ENCODE results near the gene NEURL4.

Gene NEURL4

DNA sequence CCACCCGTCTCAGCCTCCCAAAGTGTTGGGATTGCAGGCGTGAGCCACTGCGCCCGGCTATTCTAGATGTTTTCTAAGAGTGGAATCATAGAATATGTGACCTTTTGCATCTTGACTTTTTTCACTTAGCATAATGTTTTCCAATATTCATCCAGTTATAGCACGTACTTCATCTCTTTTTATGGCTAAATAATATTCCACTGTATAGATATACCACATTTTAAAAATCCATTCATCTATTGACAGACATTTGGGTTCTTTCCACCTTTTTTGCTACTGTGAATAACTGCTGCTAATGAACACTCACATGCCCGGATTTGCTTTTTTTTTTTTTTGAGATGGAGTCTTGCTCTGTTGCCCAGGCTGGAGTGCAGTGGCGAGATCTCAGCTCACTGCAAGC is 25.0 kb downstream of the NEURL4 start:
- no peak for DNase-seq (ENCODE audit: low read depth)

GRCh38 chr17:7296189-7296861 is 32.8 kb downstream of the NEURL4 start:
- DNase-seq (ENCODE audit: low read depth): peak; percentile 84

DNA sequence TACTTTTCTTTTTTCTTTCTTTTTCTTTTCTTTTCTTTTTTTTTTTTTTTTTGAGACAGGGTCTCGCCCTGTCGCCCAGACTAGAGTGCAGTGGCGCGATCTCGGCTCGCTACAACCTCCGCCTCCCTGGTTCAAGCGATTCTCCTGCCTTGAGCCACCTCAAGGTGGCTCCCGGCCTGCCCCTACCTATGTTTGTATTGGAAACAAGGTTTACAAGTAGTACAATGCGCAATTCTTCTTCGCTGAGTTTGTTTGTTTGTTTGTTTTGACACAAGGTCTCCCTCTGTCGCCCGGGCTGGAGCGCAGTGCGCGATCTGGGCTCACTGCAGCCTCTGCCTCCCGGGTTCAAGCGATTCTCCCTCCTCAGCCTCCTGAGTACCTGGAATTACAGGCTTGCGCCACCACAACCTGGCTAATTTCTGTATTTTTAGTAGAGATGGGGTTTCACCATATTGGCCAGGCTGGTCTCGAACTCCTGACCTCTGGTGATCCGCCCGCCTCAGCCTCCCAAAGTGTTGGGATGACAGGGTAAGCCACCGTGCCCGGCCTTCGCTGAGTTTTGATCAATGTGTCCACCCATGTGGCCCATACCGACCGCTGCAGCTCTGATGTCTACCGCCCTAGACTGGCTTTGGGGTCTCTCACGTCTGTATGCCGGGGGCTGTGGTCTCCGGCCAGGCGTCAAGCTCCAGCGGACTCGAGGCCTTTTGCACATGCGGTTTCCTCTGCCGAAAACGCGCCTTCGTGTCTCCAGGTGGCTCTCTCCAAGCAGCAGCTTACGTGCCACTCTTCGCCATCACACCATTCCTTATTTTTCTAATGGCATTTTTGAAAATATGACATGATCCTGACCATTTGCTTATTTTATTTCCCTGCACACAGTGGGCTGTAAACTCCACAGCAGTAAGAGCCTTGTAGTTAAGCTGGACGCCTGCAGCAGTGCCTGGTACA is 33.6 kb downstream of the NEURL4 start:
- no peak for DNase-seq (ENCODE audit: low read depth)

GRCh38 chr17:7294614-7295153 is 34.5 kb downstream of the NEURL4 start, which contains the start of gene YBX2:
TSS of gene YBX2 (minus strand) at chr17:7294639. CDS start at chr17:7294500, 139 bp downstream.
- peak; percentile 50 for DNase-seq (ENCODE audit: low read depth)

DNA sequence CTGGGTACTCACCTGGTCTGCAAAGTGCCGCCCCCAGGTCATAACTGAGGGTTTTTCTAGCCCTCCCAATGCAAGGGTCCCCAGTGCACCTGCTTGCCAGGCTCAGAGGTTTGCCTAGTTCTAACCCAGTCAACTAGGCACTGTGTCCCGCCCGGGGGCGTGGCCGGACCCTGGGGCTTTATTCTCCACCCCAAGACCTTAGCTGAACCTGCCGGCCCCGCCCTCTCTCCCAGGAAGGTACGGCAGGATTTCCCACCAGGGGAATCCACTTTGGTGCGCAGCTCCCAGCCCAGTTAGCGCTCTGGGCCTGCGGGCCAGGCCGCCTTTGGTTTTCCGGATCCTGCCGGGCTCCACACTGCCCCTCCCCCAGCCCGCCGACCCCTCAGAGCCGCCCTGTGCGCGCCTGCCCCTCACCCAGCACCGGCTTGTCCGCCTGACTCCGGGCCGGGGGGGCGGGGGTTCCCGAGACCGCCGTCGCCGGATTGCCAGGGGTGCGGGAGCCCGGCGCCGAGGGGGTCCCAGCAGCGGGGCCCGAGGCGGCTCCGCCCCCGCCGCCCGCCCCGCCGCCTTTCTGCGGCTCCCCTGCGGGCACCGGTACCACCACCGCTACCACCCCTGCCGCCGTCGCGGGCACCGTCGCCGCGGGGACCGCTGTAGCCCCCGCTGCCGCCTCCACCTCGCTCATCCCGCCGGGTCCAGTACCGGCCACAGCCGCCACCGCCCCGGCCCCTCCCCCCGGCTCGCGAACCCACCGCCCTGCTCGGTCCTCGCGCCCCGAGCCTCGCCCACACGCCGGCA is 35.1 kb downstream of the NEURL4 start:
- DNase-seq (ENCODE audit: low read depth): no peak

DNA sequence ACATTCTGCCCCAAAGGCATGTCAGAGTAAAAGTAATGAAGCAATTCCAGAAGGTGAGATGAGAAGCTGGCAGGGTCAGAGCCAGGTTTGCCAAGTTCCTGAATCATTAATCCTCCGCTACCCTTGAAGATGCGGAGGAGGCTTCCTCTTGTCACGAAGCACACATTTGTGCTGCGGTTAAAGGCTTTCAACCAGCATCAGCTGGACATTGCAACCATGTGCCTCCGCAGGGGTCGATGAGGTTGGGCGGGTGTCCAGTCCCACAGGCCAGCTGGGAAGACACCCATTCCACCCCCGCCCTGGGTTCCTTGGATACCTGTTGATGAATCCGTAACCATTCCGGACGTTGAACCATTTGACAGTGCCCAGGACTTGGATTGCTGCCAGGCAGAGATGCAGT is 36.0 kb downstream of the NEURL4 start:
- DNase-seq (ENCODE audit: low read depth): no peak

DNA sequence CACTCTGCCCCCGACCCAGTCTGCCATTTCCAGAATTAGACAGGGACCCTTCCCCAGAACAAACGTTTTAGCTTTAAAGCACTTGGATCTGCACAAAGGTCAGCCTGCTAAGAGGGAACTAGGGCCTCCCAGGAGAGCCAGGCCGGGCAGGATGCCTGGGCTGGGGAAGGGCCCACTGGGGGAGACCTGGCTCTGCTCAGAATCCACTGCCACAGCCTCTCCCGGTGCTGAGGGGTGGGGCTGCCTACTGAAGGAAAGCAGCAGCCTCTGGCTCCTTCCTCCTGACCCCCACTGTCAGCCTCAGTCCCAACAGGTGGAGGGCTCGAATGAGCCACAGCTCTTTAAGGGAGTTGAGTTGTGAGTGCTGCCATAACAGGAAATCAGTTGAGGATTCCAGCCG is 36.4 kb downstream of the NEURL4 start:
- no peak for DNase-seq (ENCODE audit: low read depth)

- DNase-seq (ENCODE audit: low read depth): no peak
Observed at GRCh38 chr17:7292194-7292593, 36.9 kb downstream of the NEURL4 start.

- DNase-seq (ENCODE audit: low read depth): no peak
Observed at GRCh38 chr17:7290685-7291084, 38.5 kb downstream of the NEURL4 start.

DNA sequence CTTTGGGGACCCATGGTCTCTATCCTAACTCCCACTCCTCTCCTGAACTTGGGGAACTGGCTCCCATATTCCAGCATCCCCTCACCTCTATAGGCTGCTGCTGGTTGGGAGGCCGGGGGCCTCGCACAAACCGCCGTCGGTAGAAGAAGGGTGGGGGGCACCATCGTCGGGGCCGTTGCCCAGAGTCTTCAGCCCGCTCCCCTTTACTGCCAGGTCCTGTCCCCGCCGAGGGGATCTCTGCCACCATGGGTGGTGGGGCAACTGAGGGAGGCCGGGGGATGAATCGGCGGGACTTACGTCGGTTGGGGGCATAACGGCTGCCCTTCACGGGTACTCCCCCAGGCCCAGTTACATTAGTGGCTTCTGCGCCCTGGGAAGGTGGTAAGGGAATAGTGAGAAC is 39.0 kb downstream of the NEURL4 start:
- DNase-seq (ENCODE audit: low read depth): no peak

GRCh38 chr17:7289256-7290032 is 39.7 kb downstream of the NEURL4 start:
- DNase-seq (ENCODE audit: low read depth): no peak

DNA sequence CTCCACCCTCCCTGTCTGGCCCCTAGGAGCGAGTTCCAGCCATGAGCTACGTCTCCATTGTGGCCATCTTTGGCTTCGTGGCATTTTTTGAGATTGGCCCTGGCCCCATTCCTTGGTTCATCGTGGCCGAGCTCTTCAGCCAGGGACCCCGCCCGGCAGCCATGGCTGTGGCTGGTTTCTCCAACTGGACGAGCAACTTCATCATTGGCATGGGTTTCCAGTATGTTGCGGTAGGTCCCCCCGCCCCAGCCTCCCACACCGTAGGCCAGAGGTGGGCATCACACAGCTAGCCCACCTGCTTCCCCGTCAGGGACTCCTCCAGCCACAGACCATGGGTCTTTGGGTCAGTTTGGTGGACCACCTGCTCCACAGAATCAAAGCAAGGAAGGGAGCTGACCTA is 43.5 kb downstream of the NEURL4 start:
- no peak for DNase-seq (ENCODE audit: low read depth)

DNA sequence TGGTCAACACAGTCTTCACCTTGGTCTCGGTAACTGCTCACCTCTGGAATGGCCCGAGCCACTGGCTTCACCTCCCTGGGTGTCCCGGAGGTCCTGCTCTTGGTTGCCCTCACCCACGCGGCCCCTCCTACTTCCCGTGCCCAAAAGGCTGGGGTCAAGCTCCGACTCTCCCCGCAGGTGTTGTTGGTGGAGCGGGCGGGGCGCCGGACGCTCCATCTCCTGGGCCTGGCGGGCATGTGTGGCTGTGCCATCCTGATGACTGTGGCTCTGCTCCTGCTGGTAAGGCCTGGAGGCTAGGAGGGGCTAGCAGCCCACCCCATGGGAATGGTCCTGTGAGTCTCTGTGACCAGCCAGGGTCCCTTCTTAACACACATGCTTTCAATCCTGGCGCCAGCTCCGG is 44.2 kb downstream of the NEURL4 start:
- no peak for DNase-seq (ENCODE audit: low read depth)

- no peak for DNase-seq (ENCODE audit: low read depth)
Observed at GRCh38 chr17:7283471-7284216, 45.5 kb downstream of the NEURL4 start.

GRCh38 chr17:7282752-7283321 is 46.3 kb downstream of the NEURL4 start:
- no peak for DNase-seq (ENCODE audit: low read depth)

GRCh38 chr17:7281953-7282751 is 47.0 kb downstream of the NEURL4 start:
- no peak for DNase-seq (ENCODE audit: low read depth)

DNA sequence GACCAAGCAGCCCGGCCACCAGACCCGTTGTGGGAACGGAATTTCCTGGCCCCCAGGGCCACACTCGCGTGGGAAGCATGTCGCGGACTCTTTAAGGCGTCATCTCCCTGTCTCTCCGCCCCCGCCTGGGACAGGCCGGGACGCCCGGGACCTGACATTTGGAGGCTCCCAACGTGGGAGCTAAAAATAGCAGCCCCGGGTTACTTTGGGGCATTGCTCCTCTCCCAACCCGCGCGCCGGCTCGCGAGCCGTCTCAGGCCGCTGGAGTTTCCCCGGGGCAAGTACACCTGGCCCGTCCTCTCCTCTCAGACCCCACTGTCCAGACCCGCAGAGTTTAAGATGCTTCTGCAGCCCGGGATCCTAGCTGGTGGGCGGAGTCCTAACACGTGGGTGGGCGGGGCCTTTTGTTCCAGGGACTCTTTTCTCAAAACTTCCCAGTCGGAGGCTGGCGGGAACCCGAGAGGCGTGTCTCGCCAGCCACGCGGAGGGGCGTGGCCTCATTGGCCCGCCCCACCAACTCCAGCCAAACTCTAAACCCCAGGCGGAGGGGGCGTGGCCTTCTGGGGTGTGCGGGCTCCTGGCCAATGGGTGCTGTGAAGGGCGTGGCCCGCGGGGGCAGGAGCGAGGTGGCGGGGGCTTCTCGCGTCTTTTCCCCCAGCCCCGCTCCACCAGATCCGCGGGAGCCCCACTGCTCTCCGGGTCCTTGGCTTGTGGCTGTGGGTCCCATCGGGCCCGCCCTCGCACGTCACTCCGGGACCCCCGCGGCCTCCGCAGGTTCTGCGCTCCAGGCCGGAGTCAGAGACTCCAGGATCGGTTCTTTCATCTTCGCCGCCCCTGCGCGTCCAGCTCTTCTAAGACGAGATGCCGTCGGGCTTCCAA is 47.8 kb downstream of the NEURL4 start, which contains the start of gene SLC2A4:
TSS of gene SLC2A4 (plus strand) at position 645 of the 879 bp plus-strand sequence. CDS start at position 862, 217 bp downstream.
- peak; percentile 96 for DNase-seq (ENCODE audit: low read depth)

GRCh38 chr17:7280519-7281073 is 48.5 kb downstream of the NEURL4 start:
- peak; percentile 78 for DNase-seq (ENCODE audit: low read depth)
